CD4-positive, alpha-beta T cell (primary cell): Measurements from ENCODE around the gene RRM2. TPM values are rescaled to one million over a fixed set of nuclear protein-coding genes. Genes with fewer than 3 reads are reported as not detected.

Experiments used
- ATAC-seq: fragments of 200-7000 bp; cut with Tn5 transposase; one replicate; pipeline ENCODE4 v1.10.0; 2022; ENCODE audit warnings: mild to moderate bottlenecking; ENCODE audit not compliant: poor library complexity
- CTCF ChIA-PET: fragments of 350-600 bp; sonication (Branson Sonifier 250); formaldehyde crosslinking; loops from one replicate; lab custom pipeline; 2021; ENCODE audit warnings: antibody characterized with exemption, inconsistent platforms; lab: Charles Lee
- POLR2A ChIA-PET: fragments of 350-600 bp; sonication (Branson Sonifier 250); formaldehyde crosslinking; loops from one replicate; lab custom pipeline; 2021; ENCODE audit warnings: antibody characterized with exemption, inconsistent platforms; lab: Charles Lee
- DNase-seq, 14 experiments: peaks; one replicate each; pipeline ENCODE4 v3.0.0-alpha.2; 2013 to 2020; ENCODE audit warnings: mixed read lengths in 2 of 14
- H3K27ac ChIP-seq, 2 donors: one replicate each; pipeline versions ENCODE4 v1.5.1 to v1.7.0; 2013; ENCODE audit warnings: low read length in 2 of 2, low read depth in 1 of 2, mild to moderate bottlenecking in 1 of 2
- H3K27me3 ChIP-seq, 2 experiments: 1 replicate in 1 of 2; 2 replicates in 1 of 2; pipeline versions ENCODE4 v1.6.1 to v1.7.0; 2013; ENCODE audit warnings: low read length in 2 of 2, control low read depth in 1 of 2, mild to moderate bottlenecking in 1 of 2, moderate library complexity in 1 of 2; ENCODE audit not compliant: insufficient read depth in 2 of 2, control insufficient read depth in 1 of 2
- H3K36me3 ChIP-seq: one replicate; pipeline ENCODE4 v1.6.1; 2013; ENCODE audit warnings: low read length, control low read depth; ENCODE audit not compliant: insufficient read depth
- H3K4me1 ChIP-seq: one replicate; pipeline ENCODE4 v1.6.1; 2013; ENCODE audit warnings: low read length, control low read depth; ENCODE audit not compliant: insufficient read depth
- H3K4me3 ChIP-seq: one replicate; pipeline ENCODE4 v1.5.1; 2013; ENCODE audit warnings: mild to moderate bottlenecking, low read length, moderate library complexity
- H3K9me3 ChIP-seq, 2 experiments: 1 replicate in 1 of 2; 2 replicates in 1 of 2; pipeline versions ENCODE4 v1.6.1 to v1.7.0; 2013; ENCODE audit warnings: low read length in 2 of 2, mild to moderate bottlenecking in 2 of 2, control low read depth in 1 of 2, moderate library complexity in 1 of 2; ENCODE audit not compliant: control insufficient read depth in 1 of 2, insufficient read depth in 1 of 2
- H3K27ac Mint-ChIP-seq: one replicate; pipeline ENCODE4 v1.8.0; 2020; ENCODE audit warnings: mixed read lengths
- H3K27me3 Mint-ChIP-seq: one replicate; pipeline ENCODE4 v1.8.0; 2021; ENCODE audit warnings: mixed read lengths
- H3K36me3 Mint-ChIP-seq: one replicate; pipeline ENCODE4 v1.8.0; 2021; ENCODE audit warnings: low read depth, mixed read lengths
- H3K4me1 Mint-ChIP-seq: one replicate; pipeline ENCODE4 v1.8.0; 2021; ENCODE audit warnings: low read depth, mixed read lengths
- H3K4me3 Mint-ChIP-seq: one replicate; pipeline ENCODE4 v1.8.0; 2020; ENCODE audit warnings: mild to moderate bottlenecking, mixed read lengths
- H3K9me3 Mint-ChIP-seq: one replicate; pipeline ENCODE4 v1.8.0; 2020; ENCODE audit warnings: mixed read lengths
- intact Hi-C, 2 experiments: fragments of 100-400 bp; cut with DNase I in 1 of 2; cut with micrococcal nuclease in 1 of 2; formaldehyde crosslinking; loops; one replicate each; pipeline versions ENCODE4 v1.15.1 to v1.9.0; 2023 to 2025; cut with DNase I, micrococcal nuclease
- total RNA-seq, 174 experiments: library from RNA in 2 of 174; stranded (reverse) in 2 of 174; gene quantifications; one replicate each; pipeline ENCODE4 v1.2.3 and lab custom pipeline; 2021 to 2026
- TF ChIP-seq, protein P1 (sequence below): fragments of 200-600 bp; IDR thresholded peaks from one replicate; pipeline ENCODE4 v1.8.0; 2022; ENCODE audit warnings: antibody characterized with exemption, mild to moderate bottlenecking

The RRM2 gene
- total RNA-seq, 2 experiments from 2014 or later, result 1.4 to 1.6 TPM

DNA sequence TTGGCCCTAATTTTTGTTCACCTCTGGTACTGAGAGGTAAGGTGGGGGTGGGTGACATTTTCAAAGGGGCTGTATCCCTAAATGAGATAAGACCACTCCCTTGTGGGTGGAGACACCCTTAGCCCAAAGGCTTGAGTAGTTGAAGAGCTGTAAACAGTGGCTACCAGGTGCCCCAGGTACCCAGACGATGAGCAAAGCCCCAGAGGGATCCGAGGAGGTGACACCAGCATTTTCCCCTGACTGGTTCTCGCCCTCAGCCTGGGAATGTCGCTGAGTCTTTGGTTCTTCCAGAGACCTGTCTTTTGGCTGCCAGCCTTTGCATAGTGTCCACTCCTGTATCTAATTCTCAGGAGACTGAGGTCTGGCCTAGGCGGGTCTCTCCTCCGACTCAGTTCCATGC, 36.5 kb downstream of the RRM2 start:
- ChIA-PET POLR2A (no interaction called here), CTCF (no interaction called here)
- Histone ChIP-seq H3K27ac (no peak overlapping the region), H3K36me3 (no peaks in the 10 kb centered on the region), H3K27me3 (no peaks in the 10 kb centered on the region), H3K9me3 (no peaks in the 10 kb centered on the region), H3K4me3 (no peak overlapping the region), H3K4me1 (peaks cover 10% of the 10 kb centered on the region)
- TF ChIP-seq, protein P1, sequence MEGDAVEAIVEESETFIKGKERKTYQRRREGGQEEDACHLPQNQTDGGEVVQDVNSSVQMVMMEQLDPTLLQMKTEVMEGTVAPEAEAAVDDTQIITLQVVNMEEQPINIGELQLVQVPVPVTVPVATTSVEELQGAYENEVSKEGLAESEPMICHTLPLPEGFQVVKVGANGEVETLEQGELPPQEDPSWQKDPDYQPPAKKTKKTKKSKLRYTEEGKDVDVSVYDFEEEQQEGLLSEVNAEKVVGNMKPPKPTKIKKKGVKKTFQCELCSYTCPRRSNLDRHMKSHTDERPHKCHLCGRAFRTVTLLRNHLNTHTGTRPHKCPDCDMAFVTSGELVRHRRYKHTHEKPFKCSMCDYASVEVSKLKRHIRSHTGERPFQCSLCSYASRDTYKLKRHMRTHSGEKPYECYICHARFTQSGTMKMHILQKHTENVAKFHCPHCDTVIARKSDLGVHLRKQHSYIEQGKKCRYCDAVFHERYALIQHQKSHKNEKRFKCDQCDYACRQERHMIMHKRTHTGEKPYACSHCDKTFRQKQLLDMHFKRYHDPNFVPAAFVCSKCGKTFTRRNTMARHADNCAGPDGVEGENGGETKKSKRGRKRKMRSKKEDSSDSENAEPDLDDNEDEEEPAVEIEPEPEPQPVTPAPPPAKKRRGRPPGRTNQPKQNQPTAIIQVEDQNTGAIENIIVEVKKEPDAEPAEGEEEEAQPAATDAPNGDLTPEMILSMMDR, result no peak
- Mint-ChIP-seq H3K27me3 (no peaks in the 10 kb centered on the region), H3K4me1 (peaks cover 14% of the 10 kb centered on the region), H3K4me3 (no peak overlapping the region), H3K9me3 (no peaks in the 10 kb centered on the region), H3K36me3 (no peaks in the 10 kb centered on the region), H3K27ac (no peak overlapping the region)
- ATAC-seq, result no peak
- intact Hi-C loops, result no loop called here
- DNase-seq, result no peak

DNA sequence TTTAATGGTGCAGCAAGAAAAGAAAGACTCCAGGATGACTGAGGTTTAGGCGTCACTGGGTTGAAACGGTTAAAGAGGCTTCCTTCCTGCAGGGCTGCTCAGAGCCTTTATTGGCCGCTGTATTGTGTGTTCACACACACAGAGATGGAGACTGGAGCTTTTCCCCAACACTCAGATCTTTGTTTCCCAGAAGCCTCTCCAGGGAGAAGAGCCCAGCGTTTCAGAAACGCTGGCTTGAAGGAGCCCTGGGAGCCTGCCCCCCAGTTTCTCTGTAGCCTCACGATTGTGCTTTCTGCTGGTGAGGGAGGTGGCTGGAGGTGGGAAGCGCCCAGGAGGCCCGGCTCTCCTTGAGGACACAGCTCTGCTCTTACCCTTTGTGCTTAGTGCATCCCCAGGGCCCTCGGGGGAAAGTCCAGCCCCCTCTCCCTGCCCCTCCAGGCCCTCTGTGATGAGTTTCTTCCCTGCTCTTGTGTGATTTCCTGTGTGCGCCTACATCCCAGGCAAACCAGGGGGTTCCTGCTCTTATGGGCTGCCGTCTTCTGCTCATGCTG, 37.1 kb downstream of the RRM2 start:
- Histone ChIP-seq H3K4me3 (no peak overlapping the region), H3K36me3 (no peaks in the 10 kb centered on the region), H3K4me1 (peaks cover 12% of the 10 kb centered on the region), H3K27me3 (no peaks in the 10 kb centered on the region), H3K9me3 (no peaks in the 10 kb centered on the region), H3K27ac (no peak overlapping the region)
- ChIA-PET POLR2A (no interaction called here), CTCF (no interaction called here)
- H3K27ac Mint-ChIP-seq, result no peak overlapping the region
- TF ChIP-seq, protein P1, result no peak
- H3K4me3 Mint-ChIP-seq, result no peak overlapping the region
- H3K4me1 Mint-ChIP-seq, result peaks cover 14% of the 10 kb centered on the region
- intact Hi-C loops, result no loop called here
- H3K27me3 Mint-ChIP-seq, result no peaks in the 10 kb centered on the region
- DNase-seq (no peak), ATAC-seq (no peak)
- no peaks in the 10 kb centered on the region for H3K9me3 Mint-ChIP-seq
- no peaks in the 10 kb centered on the region for H3K36me3 Mint-ChIP-seq

DNA sequence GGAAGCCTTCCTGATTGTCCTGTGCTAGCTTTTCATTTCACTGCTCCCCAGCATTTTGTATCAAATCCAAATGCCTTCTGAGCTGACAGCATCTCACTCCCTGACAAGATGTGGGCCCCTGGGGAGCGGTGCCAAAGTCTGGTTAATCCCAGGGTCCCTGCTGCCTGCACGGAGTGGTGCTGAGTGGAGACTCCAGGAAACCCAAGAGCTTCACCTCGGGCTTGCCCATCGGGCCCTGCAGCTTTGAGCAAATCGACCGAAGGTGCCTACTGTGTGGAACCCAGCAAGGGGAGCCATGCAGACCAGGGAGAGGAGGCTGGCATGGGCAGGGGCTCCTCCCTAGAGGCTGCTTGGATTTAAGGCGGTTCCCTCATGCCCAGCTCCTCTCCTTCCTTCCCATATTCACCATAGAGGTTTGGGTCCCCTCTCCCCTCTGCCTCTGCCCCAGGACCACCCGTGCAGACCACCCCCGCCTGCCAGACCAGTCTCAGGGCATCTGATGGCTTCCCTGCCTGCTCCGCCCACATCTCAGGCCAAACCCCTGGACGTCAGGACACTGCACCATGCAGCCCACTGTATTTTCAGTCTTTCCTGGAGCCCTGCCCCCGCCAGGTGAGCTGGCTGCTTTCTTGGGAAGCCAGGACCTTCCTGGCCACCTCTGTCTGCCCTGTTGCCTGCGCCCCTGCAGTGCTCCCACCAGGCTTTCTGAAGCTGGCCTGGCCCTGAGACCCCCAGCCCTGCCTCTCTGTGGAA, 37.8 kb downstream of the RRM2 start:
- H3K9me3 ChIP-seq, result no peaks in the 10 kb centered on the region
- no peak overlapping the region for H3K4me3 ChIP-seq
- POLR2A ChIA-PET, result no interaction called here
- no peaks in the 10 kb centered on the region for H3K27me3 Mint-ChIP-seq
- peaks cover 14% of the 10 kb centered on the region for H3K4me1 Mint-ChIP-seq
- peaks cover 12% of the 10 kb centered on the region for H3K4me1 ChIP-seq
- H3K36me3 ChIP-seq, result no peaks in the 10 kb centered on the region
- H3K27ac Mint-ChIP-seq, result no peak overlapping the region
- ATAC-seq, result no peak
- TF ChIP-seq, protein P1, result no peak
- no peaks in the 10 kb centered on the region for H3K36me3 Mint-ChIP-seq
- no peak overlapping the region for H3K4me3 Mint-ChIP-seq
- H3K27me3 ChIP-seq, result no peaks in the 10 kb centered on the region
- no peaks in the 10 kb centered on the region for H3K9me3 Mint-ChIP-seq
- intact Hi-C loops, result no loop called here
- no peak overlapping the region for H3K27ac ChIP-seq
- CTCF ChIA-PET, result no interaction called here
- no peak for DNase-seq
